Hepatocyte (in vitro differentiated cells): ENCODE measurements around the gene GCNT3.
"Not testable (repeated sequence)": the region's sequence is repeated elsewhere in the genome, so short reads cannot be mapped to it uniquely, and the experiment has no call there.

ENCODE experiments used
- CTCF ChIP-seq: fragments of 200-600 bp; sonication (generic); IDR thresholded peaks from 2 replicates; pipeline ENCODE4 v1.5.1; 2016; ENCODE audit warnings: antibody characterized with exemption, mild to moderate bottlenecking; ENCODE audit not compliant: poor library complexity
- EZH2 ChIP-seq: fragments of 200-600 bp; sonication (generic); IDR thresholded peaks from 2 replicates; pipeline ENCODE4 v1.6.1; 2016; ENCODE audit warnings: antibody characterized with exemption, mild to moderate bottlenecking, borderline replicate concordance
- EZH2phosphoT487 ChIP-seq: fragments of 200-600 bp; sonication (generic); IDR thresholded peaks from one replicate; pipeline ENCODE4 v1.6.1; 2018; ENCODE audit warnings: antibody characterized with exemption, mild to moderate bottlenecking, low read depth, moderate library complexity; ENCODE audit not compliant: unreplicated experiment, severe bottlenecking

- TF ChIP-seq CTCF, EZH2phosphoT487, EZH2: not testable (repeated sequence)
Observed at GRCh38 chr15:59645812-59646211, 34.2 kb downstream of the GCNT3 start.
